Stomach (tissue), 4 donors: Measurements from ENCODE around the gene SLC41A3.

ENCODE experiments used
- EP300 ChIP-seq: sonication (generic); formaldehyde crosslinking; IDR thresholded peaks from one replicate; pipeline ENCODE4 v1.6.1; 2017; ENCODE audit warnings: antibody characterized with exemption
- POLR2A ChIP-seq, 4 donors: fragments of 450-650 bp; IDR thresholded peaks; one replicate each; pipeline ENCODE4 v1.6.1; 2016; ENCODE audit warnings: antibody characterized with exemption in 4 of 4, control low read depth in 2 of 4, mild to moderate bottlenecking in 1 of 4, moderate library complexity in 1 of 4
- POLR2AphosphoS5 ChIP-seq, 3 donors: sonication (generic); formaldehyde crosslinking; IDR thresholded peaks; one replicate each; pipeline ENCODE4 v1.6.1; 2016; ENCODE audit warnings: antibody characterized with exemption in 3 of 3
- TF ChIP-seq, protein P1 (sequence below), 7 experiments: fragments of 450-650 bp in 4 of 7; fragments of 200-600 bp in 3 of 7; sonication (generic) in 3 of 7; IDR thresholded peaks; one replicate each; pipeline ENCODE4 v1.5.1; 2016 to 2019; ENCODE audit warnings: antibody characterized with exemption in 7 of 7, control low read depth in 2 of 7, mild to moderate bottlenecking in 1 of 7

DNA sequence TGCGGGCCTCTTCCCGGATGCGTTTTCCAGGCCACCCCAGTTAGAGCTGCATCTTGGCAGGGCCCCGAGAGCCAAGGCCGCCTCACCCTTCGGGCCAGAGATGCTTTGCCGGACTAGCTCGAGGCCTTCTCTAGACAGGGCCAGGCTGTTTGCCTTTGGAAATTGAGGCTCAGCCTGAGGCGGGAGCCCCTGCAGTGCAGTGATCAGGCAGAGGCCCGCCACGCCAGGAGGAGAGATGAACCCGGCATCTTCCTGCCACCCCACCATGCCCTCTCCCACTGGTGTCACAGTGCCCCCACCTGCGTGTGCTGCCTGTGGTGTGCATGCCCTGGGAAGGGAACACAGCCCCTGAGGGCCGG lies 123.9 kb downstream of the SLC41A3 start:
- TF ChIP-seq, protein P1, sequence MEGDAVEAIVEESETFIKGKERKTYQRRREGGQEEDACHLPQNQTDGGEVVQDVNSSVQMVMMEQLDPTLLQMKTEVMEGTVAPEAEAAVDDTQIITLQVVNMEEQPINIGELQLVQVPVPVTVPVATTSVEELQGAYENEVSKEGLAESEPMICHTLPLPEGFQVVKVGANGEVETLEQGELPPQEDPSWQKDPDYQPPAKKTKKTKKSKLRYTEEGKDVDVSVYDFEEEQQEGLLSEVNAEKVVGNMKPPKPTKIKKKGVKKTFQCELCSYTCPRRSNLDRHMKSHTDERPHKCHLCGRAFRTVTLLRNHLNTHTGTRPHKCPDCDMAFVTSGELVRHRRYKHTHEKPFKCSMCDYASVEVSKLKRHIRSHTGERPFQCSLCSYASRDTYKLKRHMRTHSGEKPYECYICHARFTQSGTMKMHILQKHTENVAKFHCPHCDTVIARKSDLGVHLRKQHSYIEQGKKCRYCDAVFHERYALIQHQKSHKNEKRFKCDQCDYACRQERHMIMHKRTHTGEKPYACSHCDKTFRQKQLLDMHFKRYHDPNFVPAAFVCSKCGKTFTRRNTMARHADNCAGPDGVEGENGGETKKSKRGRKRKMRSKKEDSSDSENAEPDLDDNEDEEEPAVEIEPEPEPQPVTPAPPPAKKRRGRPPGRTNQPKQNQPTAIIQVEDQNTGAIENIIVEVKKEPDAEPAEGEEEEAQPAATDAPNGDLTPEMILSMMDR (IDR thresholded peaks at IDR 0.05): no peak
- TF ChIP-seq POLR2AphosphoS5 (IDR thresholded peaks at IDR 0.05) (no peak), POLR2A (IDR thresholded peaks at IDR 0.05) (no peak), EP300 (no peak)
